ENCODE results near the gene PAQR8.

DNA sequence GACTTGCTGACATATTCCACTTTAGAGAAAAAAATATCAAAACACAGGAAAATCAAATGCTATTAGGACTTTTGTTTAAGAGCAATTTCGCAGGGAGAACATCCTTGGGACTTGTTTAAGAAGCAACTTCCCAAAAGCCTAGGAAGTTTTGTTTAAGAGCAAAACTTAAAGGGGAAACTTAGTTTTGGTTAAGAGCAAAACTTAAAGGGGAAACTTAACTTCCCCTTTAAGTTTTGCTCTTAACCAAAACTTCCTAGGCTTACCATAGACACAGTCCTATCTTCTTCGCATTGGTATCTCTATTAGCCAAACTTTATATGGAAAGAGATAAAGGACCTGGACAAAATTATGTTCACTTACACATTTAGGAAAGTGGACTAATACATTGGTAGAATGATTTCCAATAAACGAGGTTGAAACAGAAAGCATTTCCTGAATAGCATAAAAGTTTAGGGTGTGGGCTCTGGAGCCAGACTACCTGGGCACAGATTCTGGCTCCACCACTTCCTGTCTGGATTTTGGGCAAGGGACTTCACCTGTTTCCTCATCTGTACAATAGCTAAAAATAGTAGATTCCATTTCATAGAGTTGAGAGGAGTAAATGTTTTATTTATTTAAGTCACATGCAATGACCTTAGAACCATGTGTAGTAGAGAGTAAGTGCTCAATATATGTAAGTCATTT, 15.7 kb downstream of the PAQR8 start:
- TF ChIP-seq, protein P1, sequence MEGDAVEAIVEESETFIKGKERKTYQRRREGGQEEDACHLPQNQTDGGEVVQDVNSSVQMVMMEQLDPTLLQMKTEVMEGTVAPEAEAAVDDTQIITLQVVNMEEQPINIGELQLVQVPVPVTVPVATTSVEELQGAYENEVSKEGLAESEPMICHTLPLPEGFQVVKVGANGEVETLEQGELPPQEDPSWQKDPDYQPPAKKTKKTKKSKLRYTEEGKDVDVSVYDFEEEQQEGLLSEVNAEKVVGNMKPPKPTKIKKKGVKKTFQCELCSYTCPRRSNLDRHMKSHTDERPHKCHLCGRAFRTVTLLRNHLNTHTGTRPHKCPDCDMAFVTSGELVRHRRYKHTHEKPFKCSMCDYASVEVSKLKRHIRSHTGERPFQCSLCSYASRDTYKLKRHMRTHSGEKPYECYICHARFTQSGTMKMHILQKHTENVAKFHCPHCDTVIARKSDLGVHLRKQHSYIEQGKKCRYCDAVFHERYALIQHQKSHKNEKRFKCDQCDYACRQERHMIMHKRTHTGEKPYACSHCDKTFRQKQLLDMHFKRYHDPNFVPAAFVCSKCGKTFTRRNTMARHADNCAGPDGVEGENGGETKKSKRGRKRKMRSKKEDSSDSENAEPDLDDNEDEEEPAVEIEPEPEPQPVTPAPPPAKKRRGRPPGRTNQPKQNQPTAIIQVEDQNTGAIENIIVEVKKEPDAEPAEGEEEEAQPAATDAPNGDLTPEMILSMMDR (IDR thresholded peaks at IDR 0.05; ENCODE audit: insufficient read depth, low read depth, low read length) = no peak
- no peak for TF ChIP-seq EZH2 (IDR thresholded peaks at IDR 0.05; ENCODE audit: insufficient read depth, low read length)
